ENCODE measurements around the gene C1S.
A peak's percentile ranks its signal among the peaks of the same experiment; 100 is the strongest.
"Not testable (repeated sequence)": the region's sequence is repeated elsewhere in the genome, so short reads cannot be mapped to it uniquely, and the experiment has no call there.

C1S gene

DNA sequence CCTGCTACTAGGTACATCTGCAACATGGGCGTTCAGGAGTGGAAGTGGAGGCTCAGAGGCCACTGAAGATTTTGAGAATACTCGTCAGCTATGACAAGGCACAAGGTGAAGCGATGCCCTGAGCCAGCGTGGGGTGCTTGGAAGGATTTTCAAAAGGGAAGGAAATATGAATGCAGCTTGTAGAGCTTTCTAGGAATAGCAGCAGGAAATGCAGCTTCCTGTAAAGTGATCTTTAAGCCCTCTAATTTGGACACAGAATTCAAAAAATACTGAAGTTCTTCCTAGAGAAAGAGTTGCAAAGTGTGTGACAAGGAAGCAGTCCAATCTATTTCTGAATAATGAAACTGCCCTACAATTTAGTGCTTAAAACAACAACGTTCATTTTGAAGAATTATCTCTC, 13.2 kb upstream of the C1S start:
- DNase-seq: no peak

DNA sequence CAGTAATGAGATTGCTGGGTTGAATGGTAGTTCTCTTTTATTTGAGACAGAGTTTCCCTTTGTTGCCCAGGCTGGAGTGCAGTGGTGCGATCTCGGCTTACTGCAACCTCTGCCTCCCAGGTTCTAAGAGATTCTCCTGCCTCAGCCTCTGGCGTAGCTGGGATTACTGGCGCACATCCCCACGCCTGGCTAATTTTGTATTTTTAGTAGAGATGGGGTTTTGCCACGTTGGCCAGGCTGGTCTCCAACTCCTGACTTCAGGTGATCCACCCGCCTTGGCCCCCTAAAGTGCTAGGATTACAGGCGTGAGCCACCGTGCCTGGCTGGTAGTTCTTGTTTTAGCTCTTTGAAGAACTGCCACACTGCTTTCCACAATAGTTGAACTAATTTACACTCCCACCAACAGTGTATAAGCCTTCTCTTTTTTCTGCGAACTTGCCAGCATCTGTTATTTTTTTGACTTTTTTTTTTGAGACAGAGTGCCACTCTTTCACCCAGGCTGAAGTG, 11.0 kb upstream of the C1S start:
- DNase-seq: not testable (repeated sequence)

DNA sequence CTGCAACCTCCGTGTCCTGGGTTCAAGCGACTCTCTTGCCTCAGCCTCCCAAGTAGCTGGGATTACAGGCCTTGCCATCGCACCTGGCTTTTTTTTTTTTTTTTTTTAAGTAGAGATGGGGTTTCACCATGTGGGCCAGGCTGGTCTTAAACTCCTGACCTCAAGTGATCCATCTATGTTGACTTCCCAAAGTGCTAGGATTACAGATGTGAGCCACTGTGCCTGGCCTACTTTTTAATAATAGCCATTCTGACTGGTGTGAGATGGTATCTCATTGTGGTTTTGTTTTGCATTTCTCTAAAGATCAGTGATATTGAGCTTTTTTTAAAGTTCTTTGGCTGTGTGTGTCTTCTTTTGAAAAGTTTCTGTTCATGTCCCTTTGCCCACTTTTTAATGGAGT, 10.5 kb upstream of the C1S start:
- not testable (repeated sequence) for DNase-seq

DNA sequence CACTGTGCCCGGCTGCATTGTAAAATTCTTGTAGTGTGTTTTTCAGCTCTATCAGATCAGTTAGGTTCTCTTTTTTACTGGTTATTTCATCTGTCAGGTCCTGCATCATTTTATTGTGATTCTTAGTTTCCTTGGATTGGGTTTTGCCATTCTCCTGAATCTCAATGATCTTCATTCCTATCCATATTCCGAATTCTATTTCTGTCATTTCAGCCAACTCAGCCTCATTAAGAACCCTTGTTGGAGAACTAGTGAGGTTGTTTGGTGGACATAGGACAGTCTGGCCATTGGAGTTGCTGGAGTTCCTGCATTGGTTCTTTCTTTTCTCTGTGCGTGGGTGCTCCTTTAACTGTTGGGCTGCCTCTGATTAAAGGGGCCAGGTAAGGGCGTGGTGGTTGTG, 5.6 kb upstream of the C1S start:
- no peak for DNase-seq

DNA sequence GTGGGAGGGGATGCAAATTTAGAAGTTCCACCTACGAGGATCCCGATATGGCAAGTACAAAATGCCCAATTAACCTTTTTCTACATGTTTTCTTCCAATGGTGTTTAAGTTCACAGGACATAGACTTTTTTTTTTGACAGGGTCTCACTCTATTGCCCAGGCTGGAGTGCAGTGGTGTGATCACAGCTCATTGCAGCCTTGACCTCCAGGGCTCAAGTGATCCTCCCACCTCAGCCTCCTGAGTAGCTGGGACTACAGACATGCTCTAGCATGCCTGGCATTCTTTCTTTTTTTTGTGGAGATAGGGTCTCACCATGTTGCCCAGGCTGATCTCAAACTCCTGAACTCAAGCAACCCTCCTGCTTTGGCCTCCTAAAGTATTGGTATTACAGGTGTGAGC, 4.8 kb upstream of the C1S start:
- not testable (repeated sequence) for DNase-seq

DNA sequence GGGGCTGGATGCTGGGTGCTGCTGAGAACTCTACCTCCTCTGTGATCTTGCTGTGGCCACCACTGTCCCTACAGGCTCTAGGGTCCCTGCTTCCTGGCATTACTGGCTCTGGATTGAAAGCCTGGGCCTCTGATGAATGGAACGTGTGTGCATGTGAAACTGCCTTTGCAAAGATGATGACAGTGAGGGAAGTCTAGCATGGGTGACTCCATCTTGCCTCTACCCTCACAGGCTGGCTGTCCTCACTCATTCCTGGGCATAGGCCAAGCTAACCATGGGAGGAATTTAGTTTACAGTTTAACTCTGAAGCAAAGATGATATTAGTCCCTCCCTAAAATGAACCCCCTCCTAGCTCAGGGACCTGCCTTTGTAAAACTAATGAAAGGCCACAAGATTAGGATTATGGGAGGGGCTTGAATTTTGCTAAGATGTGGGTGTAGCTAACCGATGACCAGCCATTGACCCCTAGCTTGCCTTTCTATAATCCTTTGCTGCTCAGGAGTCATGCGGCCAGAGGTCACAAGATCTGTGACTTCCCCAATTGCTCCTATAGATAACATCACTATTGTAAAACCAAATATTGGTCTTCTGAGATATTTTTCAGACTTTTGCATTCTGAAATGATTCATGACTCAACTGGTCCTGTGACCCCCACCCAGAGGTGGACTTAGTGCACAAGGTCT, 2.2 kb upstream of the C1S start:
- DNase-seq: no peak

DNA sequence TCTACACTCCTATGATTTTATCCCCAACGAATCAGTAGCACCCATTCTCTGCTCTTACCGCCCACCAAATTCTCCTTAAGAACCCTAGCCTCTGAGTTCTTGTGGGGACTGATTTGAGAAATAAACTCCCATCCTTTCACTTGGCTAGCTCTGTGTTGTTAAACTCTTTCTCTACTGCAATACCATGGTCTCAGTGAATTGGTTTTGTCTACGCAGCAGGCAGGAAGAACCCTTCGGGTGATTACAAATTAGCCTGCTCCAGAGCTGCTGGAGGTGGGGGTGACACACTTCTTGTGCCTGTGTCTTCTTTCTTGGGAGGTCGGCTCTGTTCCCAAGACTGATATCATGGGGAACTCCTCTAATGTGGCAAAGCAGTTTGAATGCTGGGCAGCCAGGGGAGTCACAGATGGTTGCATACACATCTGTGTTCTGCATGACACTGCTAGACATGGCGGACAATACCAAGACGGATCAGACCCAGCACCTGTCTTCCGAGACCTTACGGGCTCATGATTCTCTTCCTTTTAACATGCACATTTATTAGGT, 1.6 kb upstream of the C1S start:
- DNase-seq: no peak

DNA sequence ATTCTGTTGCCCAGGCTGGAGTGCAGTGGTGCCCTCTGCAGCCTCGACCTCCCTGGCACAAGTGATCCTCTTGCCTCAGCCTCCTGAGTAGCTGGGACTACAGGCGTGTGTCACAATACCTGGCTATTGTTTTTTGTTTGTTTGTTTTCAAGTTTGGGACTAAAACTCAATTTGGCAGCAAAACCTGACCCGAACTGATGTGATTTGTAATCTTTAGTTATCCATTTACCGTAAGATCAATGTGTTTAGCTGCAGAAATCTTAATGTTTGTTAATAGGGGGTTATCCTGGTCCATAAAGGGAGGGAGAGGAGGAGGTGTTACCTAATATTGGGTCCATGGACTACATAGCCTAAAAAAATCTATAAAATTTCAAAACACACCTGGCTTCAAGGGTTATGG, 738 bp upstream of the C1S start:
- no peak for DNase-seq

DNA sequence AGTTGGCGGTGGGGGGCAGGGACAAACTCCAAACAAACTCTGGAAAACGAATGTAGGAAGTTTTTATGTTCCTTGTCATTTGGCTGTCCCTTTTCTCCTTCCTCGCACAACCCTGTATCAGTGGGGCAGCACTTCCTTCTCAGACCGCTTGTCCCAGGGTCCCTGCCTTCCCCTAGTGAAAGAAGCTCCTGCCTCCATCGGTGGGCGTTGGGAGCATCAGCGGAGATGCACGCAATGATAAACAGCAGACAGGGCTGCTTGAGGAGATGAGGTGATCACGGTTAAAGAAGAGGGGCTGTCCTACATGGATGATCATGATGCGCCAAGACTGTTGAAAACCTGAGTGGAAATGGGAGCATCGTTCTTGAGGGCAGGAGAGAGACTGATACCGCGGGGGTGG, 620 bp downstream of the C1S start:
- DNase-seq: no peak

DNA sequence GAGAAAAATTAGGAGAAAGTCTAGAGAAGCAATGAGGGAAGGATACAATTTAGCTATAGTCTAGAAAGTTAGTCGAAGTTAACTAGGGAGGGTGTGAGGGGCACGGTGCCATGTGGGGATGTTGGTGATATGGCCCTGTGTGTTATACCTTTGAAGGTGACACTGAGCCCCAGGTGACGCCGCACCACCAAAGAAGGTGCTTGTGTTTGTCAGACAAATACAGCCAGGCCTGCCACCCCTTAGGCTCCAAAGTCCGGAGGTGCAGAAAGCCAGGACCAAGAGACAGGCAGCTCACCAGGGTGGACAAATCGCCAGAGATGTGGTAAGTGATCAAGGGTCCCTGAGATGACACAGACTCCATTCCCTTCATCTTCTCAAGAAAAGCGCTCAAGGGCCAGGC, 1.1 kb downstream of the C1S start:
- DNase-seq: no peak

DNA sequence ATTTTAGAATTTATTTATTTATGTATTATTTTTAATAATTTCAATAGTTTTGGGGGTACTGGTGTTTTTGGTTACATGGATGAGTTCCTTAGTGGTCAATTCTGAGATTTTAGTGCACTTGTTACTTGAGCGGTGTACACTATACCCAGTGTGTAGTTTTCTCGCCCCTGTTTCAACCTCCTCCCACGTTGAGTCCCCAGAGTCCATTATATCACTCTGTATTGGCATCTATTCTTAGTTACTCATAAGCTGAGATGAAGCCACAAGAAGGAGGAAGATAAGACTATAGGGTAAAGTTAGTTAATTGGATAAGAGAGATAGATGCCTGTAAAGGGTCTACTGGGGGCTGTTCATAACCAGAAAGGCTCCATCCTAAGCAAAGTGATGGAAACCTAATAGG, 4.0 kb downstream of the C1S start:
- DNase-seq: no peak

DNA sequence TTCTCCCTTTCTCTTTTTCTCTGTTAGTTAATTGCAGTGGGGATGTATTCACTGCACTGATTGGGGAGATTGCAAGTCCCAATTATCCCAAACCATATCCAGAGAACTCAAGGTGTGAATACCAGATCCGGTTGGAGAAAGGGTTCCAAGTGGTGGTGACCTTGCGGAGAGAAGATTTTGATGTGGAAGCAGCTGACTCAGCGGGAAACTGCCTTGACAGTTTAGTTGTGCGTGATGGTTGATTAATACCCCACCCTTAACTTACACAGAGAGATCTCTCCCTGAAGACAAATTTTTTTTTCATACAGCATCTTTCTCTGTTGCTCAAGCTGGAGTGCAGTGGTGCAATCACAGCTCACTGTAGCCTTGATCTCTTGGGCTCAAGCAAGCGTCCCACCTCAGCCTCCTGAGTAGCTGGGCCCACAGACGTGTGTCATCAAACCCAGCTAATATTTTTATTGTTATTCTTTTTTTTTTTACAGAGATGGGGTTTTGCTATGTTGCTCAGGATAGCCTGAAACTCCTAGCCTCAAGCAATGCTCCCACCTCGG, 4.6 kb downstream of the C1S start:
- no peak for DNase-seq

DNA sequence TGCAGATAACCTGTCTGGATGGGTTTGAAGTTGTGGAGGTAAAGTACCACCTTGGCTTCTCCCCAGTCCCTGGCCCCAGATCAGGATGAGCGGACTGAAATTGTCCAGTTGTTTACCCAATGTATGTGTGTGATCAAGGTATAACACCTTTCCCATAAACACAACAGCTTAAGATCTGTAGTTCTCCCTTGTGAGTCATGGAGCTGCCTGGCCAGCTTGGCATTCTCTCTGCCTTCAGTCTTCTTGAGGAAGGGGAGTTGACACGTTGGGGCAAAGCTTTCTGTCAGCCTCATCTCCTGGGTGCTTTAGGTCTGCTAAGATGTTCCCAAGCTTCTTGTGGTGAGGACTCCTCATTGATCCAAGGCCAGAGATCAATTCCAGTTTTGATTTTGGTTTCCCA, 6.1 kb downstream of the C1S start:
- no peak for DNase-seq

DNA sequence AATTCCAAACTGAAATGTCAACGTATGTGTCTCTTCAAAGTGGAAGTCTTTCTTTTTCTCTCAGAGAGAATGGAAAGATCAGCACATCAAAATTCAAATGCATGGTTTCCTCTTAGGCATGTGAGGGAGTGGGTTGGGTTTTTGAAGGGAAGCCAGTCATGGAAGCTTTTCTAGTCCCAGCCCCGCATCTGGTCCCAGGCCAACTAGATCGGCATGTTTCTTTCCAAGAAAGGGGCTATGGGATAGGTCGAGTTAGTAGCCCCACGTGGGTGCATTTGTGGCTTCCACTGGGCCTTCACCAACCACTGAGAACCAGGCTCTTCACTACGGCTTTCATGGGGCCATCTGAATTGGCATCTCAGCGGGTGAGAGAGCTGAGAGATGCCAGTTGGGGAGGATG, 6.6 kb downstream of the C1S start:
- DNase-seq: no peak

DNA sequence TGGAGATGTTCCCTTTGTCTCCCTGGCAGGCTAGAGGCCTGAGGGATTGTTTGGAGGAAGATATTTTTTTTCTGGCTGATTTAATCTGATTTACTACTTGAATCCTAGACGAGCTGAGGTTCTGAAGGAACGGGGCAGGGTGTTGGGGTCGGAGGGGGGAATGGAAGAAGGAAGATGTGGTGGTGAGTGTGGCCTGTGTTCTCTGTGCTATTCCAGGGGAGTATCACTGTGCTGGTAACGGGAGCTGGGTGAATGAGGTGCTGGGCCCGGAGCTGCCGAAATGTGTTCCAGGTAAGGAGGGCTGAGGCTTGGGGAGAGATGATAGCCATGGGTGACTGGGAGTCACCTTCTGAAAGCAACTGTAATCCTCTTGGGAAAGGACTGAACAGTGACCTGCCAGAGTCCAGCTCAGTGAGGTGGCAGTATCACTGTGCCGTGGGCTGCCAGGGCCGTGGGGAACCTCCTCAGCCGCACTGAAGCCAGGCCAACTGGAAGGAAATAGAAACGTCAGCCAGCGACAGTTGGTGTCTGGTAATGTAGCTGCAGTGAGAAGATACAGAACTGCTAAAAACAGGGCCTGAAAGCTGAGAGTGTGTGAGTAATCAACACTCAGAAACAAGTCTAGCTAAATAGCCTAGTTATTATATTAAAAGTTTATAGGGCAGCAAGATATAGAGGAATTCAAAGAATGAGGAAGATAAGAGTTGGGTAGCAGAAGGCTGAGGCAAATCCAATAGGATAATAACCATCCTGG, 7.9 kb downstream of the C1S start:
- DNase-seq: no peak

DNA sequence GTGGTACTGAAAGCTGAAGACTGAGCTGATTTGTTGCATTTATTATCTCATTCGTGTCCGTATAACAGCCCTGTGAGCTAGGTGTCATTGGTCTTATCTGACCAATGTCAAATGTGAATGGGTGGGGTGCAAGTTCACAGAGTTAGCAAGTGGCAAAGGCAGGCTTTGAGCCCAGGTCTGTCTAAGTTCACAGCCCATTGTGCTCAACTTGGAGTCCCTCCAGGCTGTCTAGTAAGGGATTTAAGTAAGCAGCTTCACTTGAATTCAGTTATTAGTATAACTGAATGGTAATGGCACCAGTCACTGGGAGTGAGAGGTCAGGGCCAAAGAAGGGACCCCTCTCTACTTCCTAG, 8.5 kb downstream of the C1S start:
- no peak for DNase-seq

DNA sequence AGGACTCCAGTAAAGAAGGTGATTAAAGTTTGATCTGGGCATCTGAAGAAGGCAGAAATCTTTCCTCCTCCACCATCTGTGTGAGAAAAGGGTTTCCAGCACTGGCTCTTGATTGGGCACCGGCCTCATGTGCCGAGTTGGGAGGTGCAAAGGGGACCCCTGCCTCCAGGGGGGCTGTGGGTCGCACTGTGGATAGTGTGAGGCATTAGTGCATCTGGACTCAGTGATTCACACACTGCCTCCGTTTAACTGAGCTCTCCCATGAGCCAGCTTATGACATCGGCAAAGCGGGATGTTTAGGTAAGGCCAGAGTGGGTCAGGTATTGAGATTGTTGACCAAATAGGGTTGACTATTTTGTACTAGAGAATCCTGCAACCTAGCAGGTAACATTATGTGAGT, 8.9 kb downstream of the C1S start:
- no peak for DNase-seq

DNA sequence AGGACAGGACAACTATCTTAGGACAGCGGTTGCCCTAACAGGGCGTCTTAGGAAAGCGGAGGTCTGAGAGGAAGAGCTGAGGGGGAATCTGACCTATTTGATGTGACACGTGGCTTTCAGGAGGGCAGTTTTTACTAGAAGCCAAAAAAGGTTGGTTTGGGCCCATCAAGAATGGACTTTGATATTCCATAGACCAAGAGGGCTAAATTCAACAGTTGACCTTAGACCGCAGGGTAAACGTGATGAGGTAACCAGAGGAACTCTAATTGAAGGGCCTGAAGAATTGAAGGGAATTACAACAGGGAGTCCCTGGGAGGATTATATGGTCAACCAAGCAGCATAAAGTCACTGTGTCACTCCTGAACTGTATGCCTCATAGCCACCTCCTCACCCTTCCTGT, 11.5 kb downstream of the C1S start:
- DNase-seq: no peak

DNA sequence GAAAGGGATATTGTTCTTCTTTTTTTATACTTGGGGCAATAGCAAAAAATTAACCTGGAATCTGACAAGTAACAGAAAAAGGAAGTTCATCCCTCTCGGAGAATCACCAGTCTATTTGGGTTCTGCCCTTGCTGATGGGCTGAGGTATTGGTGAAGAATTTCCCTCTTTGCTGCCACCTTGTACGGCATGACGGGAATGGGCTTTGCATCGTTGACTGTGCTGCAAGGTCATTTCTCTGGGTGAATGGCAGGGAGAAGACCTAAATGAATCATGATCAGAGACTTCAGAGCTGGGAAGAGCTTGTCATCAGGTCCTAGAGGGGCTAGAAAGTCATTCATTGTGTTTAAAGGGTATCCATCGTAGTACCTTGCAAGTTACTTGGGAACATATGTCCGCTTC, 12.0 kb downstream of the C1S start:
- no peak for DNase-seq

DNA sequence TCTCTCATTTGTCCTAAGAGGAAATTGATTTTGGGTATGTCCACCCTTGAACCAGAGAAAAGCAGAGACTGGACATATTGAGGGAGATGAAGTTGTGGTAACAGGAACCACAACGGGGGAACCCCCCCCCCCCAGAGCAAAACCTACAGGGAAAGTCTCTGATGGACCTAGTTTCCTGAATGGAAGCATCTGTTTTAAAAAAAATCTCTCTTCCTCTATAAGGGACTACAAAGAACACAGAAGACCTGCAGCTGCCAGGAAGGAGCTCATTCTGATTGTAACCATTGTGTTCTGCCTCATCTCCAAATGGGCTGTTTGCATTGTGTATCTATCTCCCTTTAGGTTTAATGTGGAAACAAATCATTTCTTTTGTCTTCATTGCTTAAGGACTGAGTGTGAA, 13.4 kb downstream of the C1S start:
- DNase-seq: peak in 1 of 3 experiments; percentile 16

DNA sequence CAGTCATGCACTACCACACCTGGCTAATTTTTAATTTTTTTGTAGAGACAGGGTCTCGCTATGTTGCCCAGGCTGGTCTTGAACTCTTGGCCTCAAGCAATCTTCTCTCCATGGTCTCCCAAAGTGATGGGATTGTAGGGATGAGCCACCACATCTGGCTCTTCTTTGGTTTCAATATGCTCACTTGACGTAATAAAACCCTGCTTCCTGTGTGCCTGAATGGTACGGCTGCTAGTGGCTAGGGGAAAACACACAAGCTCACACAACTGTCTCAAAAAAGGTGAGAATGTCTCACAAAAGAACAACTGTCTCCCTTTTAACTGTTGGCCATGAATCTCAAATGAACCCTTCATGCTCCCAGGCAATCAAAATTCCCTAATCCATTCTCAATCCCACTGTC, 15.0 kb downstream of the C1S start:
- DNase-seq: no peak

DNA sequence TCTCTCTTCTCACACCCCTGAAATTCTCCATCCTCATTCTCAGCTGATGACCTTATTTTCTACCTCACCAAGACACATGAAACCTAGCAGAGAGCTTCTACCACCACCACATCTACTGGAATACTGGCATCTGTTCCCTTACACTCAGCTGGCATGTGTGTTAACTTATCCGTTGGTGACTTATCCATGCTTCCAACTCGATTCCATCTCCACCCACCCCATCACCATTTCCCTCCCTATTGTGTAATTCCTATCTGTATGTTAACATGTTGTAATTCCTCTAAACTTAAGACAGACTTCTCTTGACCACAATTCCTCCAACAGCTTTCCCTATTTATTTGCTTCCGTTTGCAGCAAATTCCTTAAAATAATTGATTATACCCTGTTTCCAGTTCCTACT, 15.4 kb downstream of the C1S start:
- no peak for DNase-seq

DNA sequence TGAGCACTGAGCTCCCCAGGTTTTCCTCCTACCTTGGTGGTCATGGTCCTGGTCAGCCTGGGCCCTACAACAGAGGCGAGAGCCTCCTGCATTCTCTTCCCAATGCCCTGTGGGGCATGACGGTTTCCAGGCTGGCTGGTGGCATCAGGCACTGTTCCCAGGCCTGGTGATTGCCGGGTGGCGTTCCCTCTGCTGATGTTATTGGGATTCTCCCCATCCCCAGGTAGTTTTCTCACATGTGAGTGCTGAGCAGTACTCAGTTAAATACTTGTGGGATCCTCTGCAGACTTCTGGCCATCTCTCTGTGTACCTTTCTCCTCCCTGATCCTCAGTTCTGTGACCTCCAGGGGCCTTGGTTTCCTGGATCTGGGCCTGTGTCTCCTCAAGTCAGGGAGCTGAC, 16.0 kb downstream of the C1S start:
- DNase-seq: no peak

DNA sequence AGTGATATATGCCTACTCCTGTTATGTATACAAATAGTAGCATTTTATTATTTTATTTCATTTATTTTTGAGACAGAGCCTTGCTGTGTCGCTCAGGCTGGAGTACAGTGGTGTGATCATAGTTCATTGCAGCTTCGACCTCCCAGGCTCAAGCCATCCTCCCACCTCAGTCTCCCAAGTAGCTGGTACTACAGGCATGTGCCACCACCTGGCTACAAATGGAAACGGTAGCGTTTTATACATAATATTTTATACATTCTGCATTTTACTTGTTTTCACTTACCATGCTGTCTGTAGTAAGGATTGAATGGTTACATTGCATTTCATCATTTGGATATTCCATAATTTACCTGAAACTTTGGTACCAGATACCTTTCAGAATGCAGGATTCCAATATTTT, 17.6 kb downstream of the C1S start:
- no peak for DNase-seq

DNA sequence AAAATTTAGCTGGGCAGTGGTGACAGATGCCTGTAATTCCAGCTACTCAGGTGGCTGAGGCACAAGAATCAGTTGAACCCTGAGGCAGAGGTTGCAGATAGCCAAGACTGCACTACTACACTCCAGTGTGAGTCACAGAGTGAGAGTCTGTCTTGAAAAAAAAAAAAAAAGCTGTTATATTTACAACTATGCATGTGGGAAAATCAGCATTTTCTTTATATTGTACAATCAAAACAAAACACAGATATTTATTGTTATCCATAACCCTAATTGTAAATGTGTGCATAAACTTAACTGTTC, 19.3 kb downstream of the C1S start:
- no peak for DNase-seq
